OCI-LY7 (cell line): ENCODE measurements around the gene MCM6. TPM values are rescaled to one million over a fixed set of nuclear protein-coding genes. Genes with fewer than 3 reads are reported as not detected.
"Not testable (repeated sequence)": the region's sequence is repeated elsewhere in the genome, so short reads cannot be mapped to it uniquely, and the experiment has no call there.

Experiments used
- BruUV-seq: library from RNA; stranded (reverse); fragments of 400-500 nt; replicated peaks from 2 replicates; lab custom pipeline; 2021; lab: Mats Ljungman, UMichigan
- CTCF ChIA-PET: fragments of 300-600 bp; sonication (Branson Sonifier 250); formaldehyde crosslinking; loops from one replicate; lab custom pipeline; 2022; ENCODE audit warnings: antibody characterized with exemption; ENCODE audit not compliant: unreplicated experiment; lab: Charles Lee
- POLR2A ChIA-PET: fragments of 300-600 bp; sonication (Branson Sonifier 250); formaldehyde crosslinking; loops from one replicate; lab custom pipeline; 2022; ENCODE audit warnings: antibody characterized with exemption; lab: Charles Lee
- DNase-seq: peaks from one replicate; pipeline ENCODE4 v3.0.0-alpha.2; 2015; ENCODE audit warnings: low spot score
- H2AFZ ChIP-seq: fragments of 200-600 bp; sonication (generic), shearing (Covaris generic); 2 replicates; pipeline ENCODE4 v1.6.1; 2014; ENCODE audit warnings: mild to moderate bottlenecking, antibody characterized with exemption, low read length, moderate library complexity
- H3K27ac ChIP-seq: fragments of 200-600 bp; sonication (generic); 2 replicates; pipeline ENCODE4 v1.5.1; 2014; ENCODE audit warnings: mixed run types, low read depth, mild to moderate bottlenecking, moderate library complexity, low read length, inconsistent platforms; ENCODE audit not compliant: poor library complexity, severe bottlenecking
- H3K36me3 ChIP-seq: fragments of 200-600 bp; sonication (generic); 2 replicates; pipeline ENCODE4 v1.6.1; 2014; ENCODE audit warnings: mild to moderate bottlenecking, antibody characterized with exemption, low read length, moderate library complexity, mixed read lengths; ENCODE audit not compliant: insufficient read depth
- H3K4me1 ChIP-seq: fragments of 200-600 bp; sonication (generic); 2 replicates; pipeline ENCODE4 v1.5.1; 2014; ENCODE audit warnings: mild to moderate bottlenecking, low read length; ENCODE audit not compliant: insufficient read depth, poor library complexity, severe bottlenecking
- H3K4me2 ChIP-seq: fragments of 200-600 bp; sonication (generic); 2 replicates; pipeline ENCODE4 v1.6.1; 2014; ENCODE audit warnings: mild to moderate bottlenecking, low read length
- H3K4me3 ChIP-seq: fragments of 200-600 bp; sonication (generic); 2 replicates; pipeline ENCODE4 v1.5.1; 2014; ENCODE audit warnings: mild to moderate bottlenecking, low read depth, low read length; ENCODE audit not compliant: poor library complexity, severe bottlenecking
- H3K79me2 ChIP-seq: fragments of 200-600 bp; sonication (generic); 2 replicates; pipeline ENCODE4 v1.6.1; 2016; ENCODE audit warnings: low read depth, mild to moderate bottlenecking, low read length, moderate library complexity, mixed read lengths; ENCODE audit not compliant: insufficient read depth
- H3K9me2 ChIP-seq: fragments of 200-600 bp; sonication (generic); 2 replicates; pipeline ENCODE4 v1.6.1; 2016; ENCODE audit warnings: mild to moderate bottlenecking, low read length, mixed read lengths; ENCODE audit not compliant: insufficient read depth
- H3K9me3 ChIP-seq: fragments of 200-600 bp; sonication (generic); 2 replicates; pipeline ENCODE4 v1.6.1; 2014; ENCODE audit warnings: mild to moderate bottlenecking, mixed run types, low read length, mixed read lengths
- H4K20me1 ChIP-seq: fragments of 200-600 bp; sonication (generic); 2 replicates; pipeline ENCODE4 v1.6.1; 2014; ENCODE audit warnings: mild to moderate bottlenecking, antibody characterized with exemption, low read length, moderate library complexity, mixed read lengths; ENCODE audit not compliant: insufficient read depth
- EZH2phosphoT487 ChIP-seq: fragments of 200-600 bp; sonication (generic); IDR thresholded peaks from 2 replicates; pipeline ENCODE4 v1.6.1; 2018; ENCODE audit warnings: low read depth, borderline replicate concordance, mild to moderate bottlenecking, mixed run types, antibody characterized with exemption, low read length, moderate library complexity, mixed read lengths
- intact Hi-C: fragments of 100-400 bp; cut with micrococcal nuclease; formaldehyde crosslinking; loops from one replicate; pipeline ENCODE4 v1.10.0; 2022; ENCODE audit not compliant: unreplicated experiment
- total RNA-seq, 2 experiments: library from RNA; depleted of rRNA in 1 of 2; stranded (reverse); fragments of >200 nt in 1 of 2; shearing (Covaris generic) in 1 of 2; gene quantifications; 2 replicates each; pipeline ENCODE4 v1.2.3, GENCODE V29; 2014 to 2022
- TF ChIP-seq, protein P1 (sequence below): fragments of 200-600 bp; sonication (generic); conservative IDR thresholded peaks from 2 replicates; pipeline ENCODE4 v1.5.1; 2014; ENCODE audit warnings: mild to moderate bottlenecking, antibody characterized with exemption, low read length, moderate library complexity, mixed read lengths

Gene MCM6
- total RNA-seq, 2 experiments from 2014 or later, result 61.2 to 171 TPM

- no peak overlapping the region for H3K27ac ChIP-seq
- H3K4me3 ChIP-seq, result no peak overlapping the region
- H3K4me1 ChIP-seq, result no peaks in the 10 kb centered on the region
- BruUV-seq, result no TSS peak
- ChIA-PET POLR2A (interaction anchor here (0.5 to 0.6 kb wide), 2 partner anchors 61 to 446 kb away, joined by 3 to 5 read pairs; no protein-coding TSS in a partner anchor), CTCF (no interaction called here)
- H3K9me2 ChIP-seq, result no peaks in the 10 kb centered on the region
- H3K79me2 ChIP-seq, result no peaks in the 10 kb centered on the region
- H3K4me2 ChIP-seq, result no peak overlapping the region
- TF ChIP-seq EZH2phosphoT487, result no peak
- TF ChIP-seq, protein P1, sequence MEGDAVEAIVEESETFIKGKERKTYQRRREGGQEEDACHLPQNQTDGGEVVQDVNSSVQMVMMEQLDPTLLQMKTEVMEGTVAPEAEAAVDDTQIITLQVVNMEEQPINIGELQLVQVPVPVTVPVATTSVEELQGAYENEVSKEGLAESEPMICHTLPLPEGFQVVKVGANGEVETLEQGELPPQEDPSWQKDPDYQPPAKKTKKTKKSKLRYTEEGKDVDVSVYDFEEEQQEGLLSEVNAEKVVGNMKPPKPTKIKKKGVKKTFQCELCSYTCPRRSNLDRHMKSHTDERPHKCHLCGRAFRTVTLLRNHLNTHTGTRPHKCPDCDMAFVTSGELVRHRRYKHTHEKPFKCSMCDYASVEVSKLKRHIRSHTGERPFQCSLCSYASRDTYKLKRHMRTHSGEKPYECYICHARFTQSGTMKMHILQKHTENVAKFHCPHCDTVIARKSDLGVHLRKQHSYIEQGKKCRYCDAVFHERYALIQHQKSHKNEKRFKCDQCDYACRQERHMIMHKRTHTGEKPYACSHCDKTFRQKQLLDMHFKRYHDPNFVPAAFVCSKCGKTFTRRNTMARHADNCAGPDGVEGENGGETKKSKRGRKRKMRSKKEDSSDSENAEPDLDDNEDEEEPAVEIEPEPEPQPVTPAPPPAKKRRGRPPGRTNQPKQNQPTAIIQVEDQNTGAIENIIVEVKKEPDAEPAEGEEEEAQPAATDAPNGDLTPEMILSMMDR, result no peak
- DNase-seq, result no peak
- H3K36me3 ChIP-seq, result no peaks in the 10 kb centered on the region
- H3K9me3 ChIP-seq, result no peaks in the 10 kb centered on the region
- H2AFZ ChIP-seq, result no peak overlapping the region
- intact Hi-C loops, result no loop called here
- no peaks in the 10 kb centered on the region for H4K20me1 ChIP-seq
Observed at GRCh38 chr2:135815269-135815668, 61.0 kb downstream of the MCM6 start.

- CTCF ChIA-PET, result no interaction called here
- H4K20me1 ChIP-seq, result no peaks in the 10 kb centered on the region
- no peaks in the 10 kb centered on the region for H3K79me2 ChIP-seq
- no peak for DNase-seq
- H3K9me3 ChIP-seq, result no peaks in the 10 kb centered on the region
- POLR2A ChIA-PET, result no interaction called here
- TF ChIP-seq EZH2phosphoT487, result no peak
- TF ChIP-seq, protein P1, result no peak
- no peak overlapping the region for H3K4me3 ChIP-seq
- H2AFZ ChIP-seq, result no peak overlapping the region
- no peak overlapping the region for H3K4me2 ChIP-seq
- no peak overlapping the region for H3K27ac ChIP-seq
- no peaks in the 10 kb centered on the region for H3K9me2 ChIP-seq
- H3K4me1 ChIP-seq, result no peaks in the 10 kb centered on the region
- no TSS peak for BruUV-seq
- no peaks in the 10 kb centered on the region for H3K36me3 ChIP-seq
- intact Hi-C loops, result no loop called here
Observed at GRCh38 chr2:135812907-135813511, 63.2 kb downstream of the MCM6 start.

DNA sequence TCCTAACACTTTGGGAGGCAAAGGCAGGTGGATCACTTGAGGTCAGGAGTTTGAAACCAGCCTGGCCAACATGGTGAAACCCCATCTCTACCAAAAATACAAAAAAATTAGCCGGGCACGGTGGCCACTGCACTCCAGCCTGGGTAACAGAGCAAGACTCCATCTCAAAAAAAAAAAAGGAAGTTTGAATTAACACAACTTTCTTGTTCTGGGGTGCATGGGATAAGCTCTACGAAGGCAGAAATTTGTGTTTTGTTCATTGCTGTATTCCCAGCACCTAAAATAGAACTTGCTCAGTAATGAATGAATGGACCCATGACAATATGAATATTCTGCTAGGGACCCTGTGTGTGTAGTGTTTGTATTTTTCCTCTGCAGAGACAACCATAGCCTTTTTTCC is 68.4 kb downstream of the MCM6 start:
- POLR2A ChIA-PET, H3K4me2 ChIP-seq, intact Hi-C loops, H2AFZ ChIP-seq, H3K9me2 ChIP-seq, H3K4me3 ChIP-seq, H3K27ac ChIP-seq, H4K20me1 ChIP-seq, H3K4me1 ChIP-seq, BruUV-seq, H3K79me2 ChIP-seq, DNase-seq, H3K36me3 ChIP-seq, H3K9me3 ChIP-seq: not testable (repeated sequence)
- CTCF ChIA-PET, result interaction anchor here (1.4 kb wide), 1 partner anchor 11 kb away, joined by 4 read pairs; no protein-coding TSS in a partner anchor
